ENCODE data around the gene TMCC3.
A peak's percentile ranks its signal among the peaks of the same experiment; 100 is the strongest.

TMCC3 gene

GRCh38 chr12:94686834-94687628 lies 36.7 kb upstream of the TMCC3 start:
- no peak overlapping the region for H3K4me3 ChIP-seq (ENCODE audit: low read length in 2 of 2)
- H3K9ac ChIP-seq (ENCODE audit: low read depth in 1 of 2, low read length in 2 of 2) = no peak overlapping the region
- no peak overlapping the region for H3K27ac ChIP-seq (ENCODE audit: low read depth in 2 of 2, low read length in 2 of 2)

GRCh38 chr12:94684416-94685142 lies 34.2 kb upstream of the TMCC3 start:
- Histone ChIP-seq H3K4me3 (ENCODE audit: low read length in 2 of 2) (no peak overlapping the region), H3K27ac (ENCODE audit: low read depth in 2 of 2, low read length in 2 of 2) (no peak overlapping the region), H3K27me3 (ENCODE audit: control insufficient read depth in 2 of 2, insufficient read depth in 2 of 2, low read length in 2 of 2) (no peaks in the 10 kb centered on the region), H3K4me1 (ENCODE audit: control insufficient read depth in 2 of 2, insufficient read depth in 2 of 2, low read length in 2 of 2) (no peaks in the 10 kb centered on the region), H3K9me3 (ENCODE audit: control insufficient read depth in 2 of 2, low read length in 2 of 2) (no peaks in the 10 kb centered on the region), H3K9ac (ENCODE audit: low read depth in 1 of 2, low read length in 2 of 2) (no peak overlapping the region), H3K36me3 (ENCODE audit: control insufficient read depth in 2 of 2, insufficient read depth in 2 of 2, low read length in 2 of 2) (no peaks in the 10 kb centered on the region)

More at GRCh38 chr12:94686834-94687628, 36.7 kb upstream of the TMCC3 start:
- Histone ChIP-seq H3K36me3 (ENCODE audit: control insufficient read depth in 2 of 2, insufficient read depth in 2 of 2, low read length in 2 of 2) (no peaks in the 10 kb centered on the region), H3K27me3 (ENCODE audit: control insufficient read depth in 2 of 2, insufficient read depth in 2 of 2, low read length in 2 of 2) (no peaks in the 10 kb centered on the region), H3K9me3 (ENCODE audit: control insufficient read depth in 2 of 2, low read length in 2 of 2) (no peaks in the 10 kb centered on the region), H3K4me1 (ENCODE audit: control insufficient read depth in 2 of 2, insufficient read depth in 2 of 2, low read length in 2 of 2) (no peaks in the 10 kb centered on the region)

- H3K9ac ChIP-seq (ENCODE audit: low read depth in 1 of 2, low read length in 2 of 2) = no peak overlapping the region
- H3K27ac ChIP-seq (ENCODE audit: low read depth in 2 of 2, low read length in 2 of 2) = no peak overlapping the region
- H3K4me1 ChIP-seq (ENCODE audit: control insufficient read depth in 2 of 2, insufficient read depth in 2 of 2, low read length in 2 of 2) = peaks cover 4 to 7% of the 10 kb centered on the region in 2 donors
- no peaks in the 10 kb centered on the region for H3K27me3 ChIP-seq (ENCODE audit: control insufficient read depth in 2 of 2, insufficient read depth in 2 of 2, low read length in 2 of 2)
- no peaks in the 10 kb centered on the region for H3K9me3 ChIP-seq (ENCODE audit: control insufficient read depth in 2 of 2, low read length in 2 of 2)
- H3K36me3 ChIP-seq (ENCODE audit: control insufficient read depth in 2 of 2, insufficient read depth in 2 of 2, low read length in 2 of 2) = no peaks in the 10 kb centered on the region
- H3K4me3 ChIP-seq (ENCODE audit: low read length in 2 of 2) = no peak overlapping the region
Observed at GRCh38 chr12:94679554-94680195, 29.3 kb upstream of the TMCC3 start.

- H3K9me3 ChIP-seq (ENCODE audit: control insufficient read depth in 2 of 2, low read length in 2 of 2) = no peaks in the 10 kb centered on the region
- no peak overlapping the region for H3K4me3 ChIP-seq (ENCODE audit: low read length in 2 of 2)
- H3K4me1 ChIP-seq (ENCODE audit: control insufficient read depth in 2 of 2, insufficient read depth in 2 of 2, low read length in 2 of 2) = peaks cover 4 to 7% of the 10 kb centered on the region in 2 donors
- no peaks in the 10 kb centered on the region for H3K36me3 ChIP-seq (ENCODE audit: control insufficient read depth in 2 of 2, insufficient read depth in 2 of 2, low read length in 2 of 2)
- no peak overlapping the region for H3K27ac ChIP-seq (ENCODE audit: low read depth in 2 of 2, low read length in 2 of 2)
- no peaks in the 10 kb centered on the region for H3K27me3 ChIP-seq (ENCODE audit: control insufficient read depth in 2 of 2, insufficient read depth in 2 of 2, low read length in 2 of 2)
- H3K9ac ChIP-seq (ENCODE audit: low read depth in 1 of 2, low read length in 2 of 2) = no peak overlapping the region
Observed at GRCh38 chr12:94678849-94679248, 28.5 kb upstream of the TMCC3 start.

GRCh38 chr12:94678379-94678778 lies 28.0 kb upstream of the TMCC3 start:
- H3K4me3 ChIP-seq (ENCODE audit: low read length in 2 of 2) = no peak overlapping the region
- no peaks in the 10 kb centered on the region for H3K36me3 ChIP-seq (ENCODE audit: control insufficient read depth in 2 of 2, insufficient read depth in 2 of 2, low read length in 2 of 2)
- peaks cover 4 to 7% of the 10 kb centered on the region in 2 donors for H3K4me1 ChIP-seq (ENCODE audit: control insufficient read depth in 2 of 2, insufficient read depth in 2 of 2, low read length in 2 of 2)
- H3K27ac ChIP-seq (ENCODE audit: low read depth in 2 of 2, low read length in 2 of 2) = no peak overlapping the region
- no peaks in the 10 kb centered on the region for H3K9me3 ChIP-seq (ENCODE audit: control insufficient read depth in 2 of 2, low read length in 2 of 2)
- no peak overlapping the region for H3K9ac ChIP-seq (ENCODE audit: low read depth in 1 of 2, low read length in 2 of 2)
- H3K27me3 ChIP-seq (ENCODE audit: control insufficient read depth in 2 of 2, insufficient read depth in 2 of 2, low read length in 2 of 2) = no peaks in the 10 kb centered on the region

GRCh38 chr12:94677778-94678177 lies 27.4 kb upstream of the TMCC3 start:
- H3K27ac ChIP-seq (ENCODE audit: low read depth in 2 of 2, low read length in 2 of 2) = no peak overlapping the region
- H3K9ac ChIP-seq (ENCODE audit: low read depth in 1 of 2, low read length in 2 of 2) = no peak overlapping the region
- peaks cover 4 to 7% of the 10 kb centered on the region in 2 donors for H3K4me1 ChIP-seq (ENCODE audit: control insufficient read depth in 2 of 2, insufficient read depth in 2 of 2, low read length in 2 of 2)
- H3K4me3 ChIP-seq (ENCODE audit: low read length in 2 of 2) = no peak overlapping the region
- H3K9me3 ChIP-seq (ENCODE audit: control insufficient read depth in 2 of 2, low read length in 2 of 2) = no peaks in the 10 kb centered on the region
- no peaks in the 10 kb centered on the region for H3K27me3 ChIP-seq (ENCODE audit: control insufficient read depth in 2 of 2, insufficient read depth in 2 of 2, low read length in 2 of 2)
- H3K36me3 ChIP-seq (ENCODE audit: control insufficient read depth in 2 of 2, insufficient read depth in 2 of 2, low read length in 2 of 2) = no peaks in the 10 kb centered on the region

GRCh38 chr12:94676922-94677321 lies 26.6 kb upstream of the TMCC3 start:
- Histone ChIP-seq H3K4me3 (ENCODE audit: low read length in 2 of 2) (no peak overlapping the region), H3K27me3 (ENCODE audit: control insufficient read depth in 2 of 2, insufficient read depth in 2 of 2, low read length in 2 of 2) (no peaks in the 10 kb centered on the region), H3K4me1 (ENCODE audit: control insufficient read depth in 2 of 2, insufficient read depth in 2 of 2, low read length in 2 of 2) (peaks cover 4 to 7% of the 10 kb centered on the region in 2 donors), H3K36me3 (ENCODE audit: control insufficient read depth in 2 of 2, insufficient read depth in 2 of 2, low read length in 2 of 2) (no peaks in the 10 kb centered on the region), H3K9ac (ENCODE audit: low read depth in 1 of 2, low read length in 2 of 2) (no peak overlapping the region), H3K9me3 (ENCODE audit: control insufficient read depth in 2 of 2, low read length in 2 of 2) (no peaks in the 10 kb centered on the region), H3K27ac (ENCODE audit: low read depth in 2 of 2, low read length in 2 of 2) (peak overlapping the region; percentile 67 to 80)

GRCh38 chr12:94676031-94676641 lies 25.8 kb upstream of the TMCC3 start:
- H3K27me3 ChIP-seq (ENCODE audit: control insufficient read depth in 2 of 2, insufficient read depth in 2 of 2, low read length in 2 of 2) = no peaks in the 10 kb centered on the region
- H3K4me3 ChIP-seq (ENCODE audit: low read length in 2 of 2) = no peak overlapping the region
- H3K9ac ChIP-seq (ENCODE audit: low read depth in 1 of 2, low read length in 2 of 2) = no peak overlapping the region
- peak overlapping the region; percentile 67 to 80 for H3K27ac ChIP-seq (ENCODE audit: low read depth in 2 of 2, low read length in 2 of 2)
- H3K36me3 ChIP-seq (ENCODE audit: control insufficient read depth in 2 of 2, insufficient read depth in 2 of 2, low read length in 2 of 2) = no peaks in the 10 kb centered on the region
- peaks cover 4 to 7% of the 10 kb centered on the region in 2 donors for H3K4me1 ChIP-seq (ENCODE audit: control insufficient read depth in 2 of 2, insufficient read depth in 2 of 2, low read length in 2 of 2)
- H3K9me3 ChIP-seq (ENCODE audit: control insufficient read depth in 2 of 2, low read length in 2 of 2) = no peaks in the 10 kb centered on the region

GRCh38 chr12:94674835-94675234 lies 24.5 kb upstream of the TMCC3 start:
- Histone ChIP-seq H3K9me3 (ENCODE audit: control insufficient read depth in 2 of 2, low read length in 2 of 2) (no peaks in the 10 kb centered on the region), H3K36me3 (ENCODE audit: control insufficient read depth in 2 of 2, insufficient read depth in 2 of 2, low read length in 2 of 2) (no peaks in the 10 kb centered on the region), H3K4me3 (ENCODE audit: low read length in 2 of 2) (no peak overlapping the region), H3K27me3 (ENCODE audit: control insufficient read depth in 2 of 2, insufficient read depth in 2 of 2, low read length in 2 of 2) (no peaks in the 10 kb centered on the region), H3K9ac (ENCODE audit: low read depth in 1 of 2, low read length in 2 of 2) (no peak overlapping the region), H3K4me1 (ENCODE audit: control insufficient read depth in 2 of 2, insufficient read depth in 2 of 2, low read length in 2 of 2) (peaks cover 4 to 7% of the 10 kb centered on the region in 2 donors), H3K27ac (ENCODE audit: low read depth in 2 of 2, low read length in 2 of 2) (no peak overlapping the region)

- H3K27me3 ChIP-seq (ENCODE audit: control insufficient read depth in 2 of 2, insufficient read depth in 2 of 2, low read length in 2 of 2) = no peaks in the 10 kb centered on the region
- peaks cover 4 to 7% of the 10 kb centered on the region in 2 donors for H3K4me1 ChIP-seq (ENCODE audit: control insufficient read depth in 2 of 2, insufficient read depth in 2 of 2, low read length in 2 of 2)
- no peaks in the 10 kb centered on the region for H3K36me3 ChIP-seq (ENCODE audit: control insufficient read depth in 2 of 2, insufficient read depth in 2 of 2, low read length in 2 of 2)
- H3K4me3 ChIP-seq (ENCODE audit: low read length in 2 of 2) = no peak overlapping the region
- H3K27ac ChIP-seq (ENCODE audit: low read depth in 2 of 2, low read length in 2 of 2) = no peak overlapping the region
- no peak overlapping the region for H3K9ac ChIP-seq (ENCODE audit: low read depth in 1 of 2, low read length in 2 of 2)
- H3K9me3 ChIP-seq (ENCODE audit: control insufficient read depth in 2 of 2, low read length in 2 of 2) = no peaks in the 10 kb centered on the region
Observed at GRCh38 chr12:94674051-94674451, 23.7 kb upstream of the TMCC3 start.
